GM19193 (cell line): ENCODE measurements around the gene CTXND1.

Source experiments
- POLR2A ChIP-seq: IDR thresholded peaks from 4 replicates; pipeline ENCODE4 v1.6.1; 2011; ENCODE audit not compliant: insufficient read depth, insufficient read length; ENCODE audit errors: extremely low read depth

The CTXND1 gene

DNA sequence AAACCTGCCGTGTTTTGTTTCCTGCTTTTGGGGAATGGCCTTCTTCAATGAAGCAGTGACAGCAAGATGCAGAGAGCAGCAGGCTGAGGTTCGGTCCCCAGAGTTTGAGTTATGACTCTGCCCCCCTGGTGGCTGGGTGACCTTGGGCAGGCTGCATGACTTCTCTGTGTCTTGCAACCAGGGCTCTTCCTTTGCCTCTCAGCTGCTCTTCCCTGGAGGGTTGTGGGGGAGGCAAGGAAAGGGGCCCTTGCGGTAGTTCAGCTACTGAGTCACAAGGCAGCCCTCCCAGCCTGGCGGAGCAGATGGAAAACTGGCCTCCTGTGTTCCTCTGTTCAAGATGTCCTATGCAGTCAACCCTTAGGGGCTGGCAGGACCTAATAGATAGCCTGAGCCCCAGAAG, 17.1 kb downstream of the CTXND1 start:
- no peak for TF ChIP-seq POLR2A

DNA sequence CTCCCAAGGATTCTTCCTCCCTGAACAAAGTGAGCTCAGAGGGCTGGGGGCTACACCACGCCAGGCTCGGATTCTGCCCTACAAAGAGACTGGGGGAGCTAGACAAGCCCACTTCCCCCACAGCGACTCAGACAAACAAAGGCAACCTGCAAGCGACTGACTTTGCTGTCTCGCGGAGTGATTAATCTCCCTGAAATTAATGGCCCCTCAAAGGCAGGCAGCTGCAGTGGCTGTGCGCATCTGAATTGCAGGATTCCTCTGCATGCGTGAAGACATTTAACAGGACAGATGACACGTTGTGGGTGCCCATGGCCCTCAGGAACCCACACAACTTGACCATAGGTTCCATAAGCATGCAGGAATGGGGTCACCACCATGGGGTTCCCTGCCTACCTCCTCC, 18.4 kb downstream of the CTXND1 start:
- TF ChIP-seq POLR2A: no peak

DNA sequence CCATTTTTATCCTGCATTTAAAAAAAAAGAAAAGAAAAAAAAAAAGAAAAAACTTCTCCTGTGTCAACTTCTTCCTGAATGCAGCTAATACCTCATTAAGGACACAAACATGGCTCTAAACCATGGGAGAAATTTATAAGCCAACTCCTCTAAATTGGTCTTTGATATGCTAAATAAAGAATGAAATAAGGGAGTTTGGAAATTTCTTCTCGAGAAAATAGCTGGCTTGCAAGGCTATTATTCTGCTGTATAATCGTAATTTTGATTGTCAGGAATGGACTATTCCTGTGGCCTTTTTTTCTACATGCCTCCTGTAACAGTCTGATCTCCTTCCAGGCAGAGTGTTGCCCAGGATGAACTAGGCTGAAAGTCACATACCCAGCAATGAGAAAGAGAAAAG, 20.6 kb downstream of the CTXND1 start:
- TF ChIP-seq POLR2A: no peak

DNA sequence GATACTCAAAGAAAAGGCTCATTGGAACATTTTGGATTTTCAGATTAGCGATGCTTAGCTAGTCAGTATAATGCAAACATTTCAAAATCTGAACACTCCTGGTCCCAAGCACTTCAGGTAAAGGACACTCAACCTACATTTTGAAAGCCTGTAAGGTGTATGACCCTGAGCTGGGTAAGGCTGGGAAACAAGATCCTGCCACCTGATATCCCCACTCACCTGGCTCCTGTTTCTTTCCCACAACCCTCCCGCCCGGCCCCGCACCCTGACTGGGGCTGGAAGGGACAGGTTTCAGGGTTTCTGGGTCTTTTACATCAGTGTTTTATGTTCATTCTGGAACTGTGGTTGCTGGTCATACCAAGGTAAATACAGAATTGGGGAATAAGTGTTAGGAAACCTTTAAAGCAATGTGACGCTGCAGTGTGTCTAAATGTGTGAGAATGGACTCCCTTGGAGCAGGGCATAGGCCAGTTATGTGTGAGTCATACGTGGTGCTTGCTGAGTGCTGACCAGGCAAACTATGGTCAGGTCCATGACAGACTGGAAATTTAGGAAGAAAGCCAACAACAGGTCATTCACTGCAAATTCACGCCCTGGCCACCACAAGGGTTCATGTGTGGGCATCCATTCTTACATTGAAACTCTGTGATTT, 22.9 kb downstream of the CTXND1 start:
- TF ChIP-seq POLR2A: no peak

DNA sequence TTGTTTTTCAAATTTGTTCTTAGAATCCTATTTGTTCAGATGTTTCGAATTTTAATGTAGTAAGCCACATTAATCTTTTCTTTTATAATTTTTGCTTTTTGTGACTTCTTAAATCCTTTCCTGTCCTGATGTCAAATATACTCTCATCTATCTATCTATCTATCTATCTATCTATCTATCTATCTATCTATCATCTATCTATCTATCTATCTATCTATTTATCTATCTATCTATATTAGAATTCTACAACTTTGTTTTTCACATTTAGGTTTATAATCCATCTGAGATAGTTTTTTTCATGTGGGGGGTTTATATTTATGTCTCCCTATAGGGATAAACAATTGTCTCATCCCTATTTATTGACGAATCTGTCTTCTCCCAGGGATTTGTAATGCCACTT, 32.1 kb downstream of the CTXND1 start:
- TF ChIP-seq POLR2A: no peak

DNA sequence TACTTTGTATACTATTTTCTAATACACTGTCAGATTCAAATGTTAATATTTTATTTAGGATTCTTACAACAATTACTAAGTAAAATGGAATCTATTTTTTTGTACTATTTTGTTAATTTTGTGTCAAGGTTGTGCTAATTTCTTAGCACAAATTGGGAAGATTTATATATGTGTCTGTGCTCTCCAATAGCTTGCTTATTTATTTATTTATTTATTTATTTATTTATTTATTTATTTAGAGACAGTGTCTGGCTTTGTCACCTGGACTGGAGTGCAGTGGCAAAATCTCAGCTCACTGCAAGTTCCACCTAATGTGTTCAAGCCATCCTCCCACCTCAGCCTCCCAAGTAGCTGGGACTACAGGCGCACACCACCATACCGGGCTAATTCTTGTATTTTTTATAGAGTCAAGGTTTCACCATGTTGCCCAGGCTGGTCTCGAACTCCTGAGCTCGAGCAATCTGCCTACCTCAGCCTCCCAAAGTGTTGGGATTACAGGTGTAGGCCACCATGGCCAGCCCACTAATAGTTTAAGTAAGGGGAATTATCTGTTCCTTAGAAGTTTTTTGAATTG, 34.6 kb downstream of the CTXND1 start:
- no peak for TF ChIP-seq POLR2A

DNA sequence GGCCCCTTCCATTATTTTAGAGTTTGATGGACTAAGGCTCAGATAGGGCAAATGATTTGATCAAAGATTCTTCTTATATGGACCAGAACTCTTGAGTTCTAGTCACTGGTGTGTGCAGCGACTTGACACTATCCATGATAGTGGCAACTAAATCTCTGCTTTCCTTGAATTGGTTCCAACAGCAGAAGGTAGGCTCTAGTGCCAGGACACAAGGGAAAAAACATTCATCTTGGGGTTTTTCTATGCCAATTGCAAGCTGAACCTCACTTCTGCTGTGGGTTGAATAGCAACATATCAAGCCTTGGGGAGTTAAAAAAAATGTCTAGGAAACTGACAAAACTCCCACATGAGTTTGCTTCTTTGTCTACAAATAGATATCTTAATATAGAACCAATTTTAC, 35.1 kb downstream of the CTXND1 start:
- no peak for TF ChIP-seq POLR2A

DNA sequence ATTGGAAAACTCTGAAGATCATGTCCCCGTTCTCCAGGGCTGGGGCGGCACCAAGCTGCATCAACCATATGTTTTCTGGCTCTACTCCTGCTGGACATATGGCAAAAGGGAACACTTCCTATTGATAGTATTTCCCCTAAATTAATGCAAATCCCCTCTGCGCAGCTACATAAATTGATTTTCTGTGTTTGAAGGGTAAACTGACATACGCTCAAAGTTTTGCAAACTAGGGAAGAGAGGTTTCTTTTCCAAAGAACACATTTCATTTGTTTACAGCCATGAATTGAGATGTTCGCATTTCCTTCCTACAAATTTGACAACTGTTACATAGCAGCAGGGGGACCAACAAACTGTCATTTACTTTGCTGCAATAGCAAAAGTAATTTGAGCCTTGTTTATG, 35.9 kb downstream of the CTXND1 start:
- no peak for TF ChIP-seq POLR2A

DNA sequence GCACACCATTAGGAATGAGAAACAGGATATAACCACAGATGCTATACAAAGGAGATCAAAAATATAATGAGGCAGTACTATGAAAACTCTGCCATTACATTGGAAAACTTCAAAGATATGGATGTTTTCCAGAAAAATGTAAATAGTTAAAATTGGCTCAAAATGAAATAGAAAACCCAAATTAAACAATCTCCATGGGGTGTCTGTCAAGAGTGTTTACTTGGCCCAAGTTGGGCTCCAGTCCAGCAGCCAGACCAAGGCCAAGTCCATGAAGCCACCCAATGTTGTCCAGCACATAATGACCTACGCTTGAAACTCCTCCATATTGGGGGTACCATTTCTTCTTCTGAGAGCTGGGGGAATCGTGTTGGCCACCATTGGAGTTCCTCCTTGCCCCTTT, 37.1 kb downstream of the CTXND1 start:
- no peak for TF ChIP-seq POLR2A

DNA sequence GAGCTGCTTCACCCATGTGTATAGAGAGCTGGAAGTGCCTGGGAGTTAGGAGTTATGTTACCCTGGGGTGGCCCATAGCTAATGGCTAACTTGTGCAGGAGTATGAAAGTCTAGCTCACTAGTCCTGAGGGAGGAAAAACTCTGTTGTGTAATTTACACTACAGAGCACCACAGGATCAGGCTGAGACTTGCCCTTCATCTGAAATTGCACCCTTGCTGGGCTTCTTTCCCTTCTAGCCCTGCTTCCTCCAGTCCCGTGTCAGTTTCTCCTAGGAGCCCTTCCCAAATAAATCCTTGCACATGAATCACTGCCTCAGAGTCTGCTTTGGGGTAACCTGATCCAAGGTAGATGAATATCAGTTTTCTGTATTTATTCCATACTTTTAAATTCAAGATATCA, 40.0 kb downstream of the CTXND1 start:
- TF ChIP-seq POLR2A: no peak

DNA sequence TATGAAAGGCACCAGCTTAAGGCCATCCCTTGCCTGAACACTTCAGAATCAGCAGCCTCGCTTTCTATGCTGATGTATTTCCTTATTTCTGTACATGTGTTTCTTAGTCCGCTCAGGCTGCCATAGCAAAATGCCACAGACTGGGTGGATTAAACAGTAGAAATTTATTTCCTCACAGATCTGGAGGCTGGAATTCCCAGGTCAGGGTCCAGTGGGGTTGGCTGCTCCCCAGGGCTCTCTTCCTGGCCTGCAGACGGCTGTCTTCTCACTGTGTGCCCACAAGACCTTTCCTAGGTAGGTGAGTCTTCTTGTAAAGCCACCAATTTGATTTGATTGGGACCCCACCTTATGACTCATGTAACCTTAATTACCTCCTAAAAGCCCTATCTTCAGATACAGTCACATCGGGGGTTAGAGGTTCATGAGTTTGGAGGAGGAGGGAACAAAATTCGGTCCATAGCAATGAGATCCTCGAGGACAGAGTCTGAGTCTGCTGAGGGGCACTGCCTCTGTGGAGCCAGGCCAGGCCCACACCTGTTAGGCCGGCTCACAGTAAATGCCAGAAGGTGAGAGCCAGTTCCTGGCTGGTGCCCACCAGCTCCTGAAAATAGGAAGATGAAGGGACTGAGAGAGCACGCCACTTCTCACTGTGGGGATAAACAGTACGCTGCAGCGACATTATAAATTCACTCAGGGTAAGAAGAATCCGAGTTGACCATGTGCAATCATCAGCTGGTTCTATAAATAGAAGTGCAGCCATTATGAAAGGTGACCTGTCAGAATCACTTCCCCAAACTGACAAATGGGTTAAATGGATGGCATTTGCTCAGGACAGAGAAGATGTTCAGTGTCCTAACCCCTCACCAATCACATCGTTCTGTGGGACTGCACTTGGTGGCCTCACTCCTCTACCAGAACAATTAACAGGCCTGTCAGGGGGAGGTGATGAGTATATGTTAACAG, 41.1 kb downstream of the CTXND1 start:
- TF ChIP-seq POLR2A: no peak

DNA sequence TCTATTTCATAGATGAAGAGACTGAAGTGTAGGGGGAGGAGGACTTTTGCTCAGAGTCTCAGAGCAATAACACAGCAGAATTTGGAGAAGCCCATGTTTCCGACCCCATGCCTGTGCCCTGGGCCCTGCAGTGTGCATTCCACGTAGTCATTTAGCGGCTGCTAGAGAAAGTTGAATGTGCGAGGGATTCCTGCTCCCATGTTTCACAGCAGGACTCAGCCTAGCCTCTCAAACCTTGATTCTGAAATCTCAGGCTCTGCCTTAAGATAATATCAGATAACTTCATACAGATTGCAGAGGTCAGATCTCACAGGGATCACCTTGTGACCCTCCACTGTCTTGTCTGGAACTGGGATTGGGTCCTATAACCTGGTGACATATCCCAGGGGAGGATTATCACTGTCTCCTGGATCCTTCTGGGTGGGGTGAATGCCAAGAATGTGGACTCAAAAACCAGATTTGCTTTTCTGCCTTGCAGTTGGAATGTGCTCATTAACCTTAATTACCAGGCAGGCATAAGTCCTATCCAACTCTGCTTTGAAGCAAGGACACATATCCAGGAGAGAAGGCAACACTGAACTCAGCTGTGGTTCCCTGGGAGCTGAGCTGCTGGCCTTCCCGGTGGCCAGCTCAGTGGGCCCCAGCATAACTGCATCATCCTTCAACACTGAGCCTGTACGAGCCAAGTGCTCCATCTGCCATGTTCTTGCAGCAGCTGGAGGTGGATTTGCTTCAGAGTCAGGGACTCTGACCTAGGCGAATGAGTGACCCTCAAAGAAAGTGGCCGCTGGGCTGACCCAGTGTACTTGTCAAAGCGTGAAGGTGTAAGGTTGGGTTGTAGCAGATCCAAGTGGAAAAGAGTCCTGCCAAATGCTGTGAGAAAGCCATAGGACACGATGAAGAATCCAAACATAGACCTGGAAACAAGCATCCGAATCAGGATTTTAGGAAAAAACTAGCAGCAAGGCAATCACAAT, 43.0 kb downstream of the CTXND1 start:
- no peak for TF ChIP-seq POLR2A

DNA sequence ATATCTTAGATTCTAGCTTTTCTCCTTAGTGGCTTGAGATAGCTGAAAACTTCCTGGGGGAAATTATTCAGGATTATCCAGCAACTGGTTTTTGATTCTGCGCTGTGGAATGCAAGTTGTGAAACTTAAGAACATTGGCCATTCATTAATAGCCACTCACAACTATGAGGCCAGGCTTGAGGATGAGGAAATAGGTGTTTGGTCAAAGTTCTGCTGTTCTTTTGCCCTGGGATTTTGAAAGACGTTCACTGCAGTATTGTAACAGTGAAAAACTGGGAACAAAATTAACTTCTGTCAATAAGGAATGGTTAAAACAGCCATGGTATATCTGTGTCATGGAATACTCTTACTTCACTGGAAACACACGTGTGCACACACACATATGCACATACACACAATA, 44.1 kb downstream of the CTXND1 start:
- no peak for TF ChIP-seq POLR2A

DNA sequence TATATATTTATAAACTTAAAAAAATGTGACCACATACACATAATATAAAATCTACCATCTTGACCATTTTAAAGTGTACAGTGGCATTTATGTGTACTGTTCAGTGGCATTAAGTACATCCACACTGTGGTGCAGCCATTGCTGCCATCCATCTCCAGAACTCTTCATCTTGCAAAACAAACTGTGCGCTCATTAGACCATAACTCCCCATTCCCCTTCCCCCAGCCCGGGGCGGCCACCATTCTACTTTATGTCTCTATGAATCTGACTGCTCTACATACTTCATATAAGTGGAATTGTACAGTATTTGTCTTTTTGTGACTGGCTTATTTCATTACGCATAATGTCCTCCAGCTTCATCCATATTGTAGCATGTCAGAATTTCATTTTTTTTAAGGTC, 47.8 kb downstream of the CTXND1 start:
- no peak for TF ChIP-seq POLR2A
